H1 (cell line): ENCODE data around the gene TTYH2. TPM values are rescaled to one million over a fixed set of nuclear protein-coding genes. Genes with fewer than 3 reads are reported as not detected.
A peak's percentile ranks its signal among the peaks of the same experiment; 100 is the strongest.

Source experiments
- CTCF ChIA-PET: fragments of 300-600 bp; sonication (Branson Sonifier 250); formaldehyde crosslinking; loops from one replicate; lab custom pipeline; 2021; ENCODE audit not compliant: partially characterized antibody; lab: Charles Lee
- POLR2A ChIA-PET: fragments of 300-600 bp; sonication (Branson Sonifier 250); formaldehyde crosslinking; loops from one replicate; lab custom pipeline; 2021; ENCODE audit warnings: inconsistent platforms; ENCODE audit not compliant: partially characterized antibody; lab: Charles Lee
- DNase-seq, 2 experiments: peaks; one replicate each; pipeline versions ENCODE4 v3.0.0 to v3.0.0-alpha.2; 2010 to 2022; ENCODE audit warnings: low spot score in 2 of 2, low read depth in 1 of 2, mixed read lengths in 1 of 2
- FAIRE-seq: peaks from 2 replicates; lab custom pipeline; 2011; peaks lifted over from hg19 to GRCh38; lab: Jason Lieb, UNC
- H2AFZ ChIP-seq: 2 replicates; pipeline ENCODE4 v1.8.1; 2012; ENCODE audit warnings: low read length, inconsistent platforms
- H2AK5ac ChIP-seq: 2 replicates; pipeline ENCODE4 v1.6.1; 2013; ENCODE audit warnings: low read depth, low read length
- H2BK120ac ChIP-seq: replicated peaks from 2 replicates; pipeline ENCODE3; 2013; ENCODE audit warnings: low read depth, low read length, inconsistent platforms
- H2BK12ac ChIP-seq: 2 replicates; pipeline ENCODE4 v1.6.1; 2013; ENCODE audit warnings: low read depth, low read length
- H2BK15ac ChIP-seq: 2 replicates; pipeline ENCODE4 v1.6.1; 2013; ENCODE audit warnings: low read length
- H2BK20ac ChIP-seq: 2 replicates; pipeline ENCODE4 v1.6.1; 2013; ENCODE audit warnings: low read length
- H2BK5ac ChIP-seq: 2 replicates; pipeline ENCODE4 v1.6.1; 2013; ENCODE audit warnings: low read depth, low read length
- H3K14ac ChIP-seq: 2 replicates; pipeline ENCODE4 v1.6.1; 2013; ENCODE audit warnings: inconsistent platforms; ENCODE audit not compliant: insufficient read length
- H3K18ac ChIP-seq: 2 replicates; pipeline ENCODE4 v1.6.1; 2013; ENCODE audit warnings: low read length; ENCODE audit errors: extremely low read depth
- H3K23ac ChIP-seq: 2 replicates; pipeline ENCODE4 v1.6.1; 2013; ENCODE audit warnings: inconsistent platforms; ENCODE audit not compliant: insufficient read length
- H3K23me2 ChIP-seq: 2 replicates; pipeline ENCODE4 v1.6.1; 2013; ENCODE audit warnings: low read depth, low read length
- H3K27ac ChIP-seq: 2 replicates; pipeline ENCODE4 v1.6.1; 2011; ENCODE audit warnings: low read depth, low read length, inconsistent platforms
- H3K27me3 ChIP-seq, 4 experiments: replicated peaks in 1 of 4; 1 replicate in 1 of 4; 2 replicates in 3 of 4; pipeline versions ENCODE4 v1.6.1 to v1.8.1; 2011 to 2013; ENCODE audit warnings: low read length in 3 of 4, mild to moderate bottlenecking in 3 of 4, inconsistent platforms in 2 of 4, mixed read lengths in 2 of 4, moderate library complexity in 1 of 4; ENCODE audit not compliant: control insufficient read depth in 3 of 4, insufficient read depth in 3 of 4; ENCODE audit errors: extremely low read depth in 1 of 4
- H3K36me3 ChIP-seq, 4 experiments: 2 replicates each; pipeline versions ENCODE4 v1.6.1 to v1.8.1; 2011 to 2013; ENCODE audit warnings: mild to moderate bottlenecking in 4 of 4, low read length in 3 of 4, moderate library complexity in 2 of 4, control low read depth in 1 of 4, inconsistent platforms in 1 of 4; ENCODE audit not compliant: insufficient read depth in 4 of 4, control insufficient read depth in 2 of 4
- H3K4ac ChIP-seq: replicated peaks from 2 replicates; pipeline ENCODE3; 2013; ENCODE audit warnings: low read length, low read depth, mixed read lengths, inconsistent platforms; ENCODE audit not compliant: insufficient read length
- H3K4me1 ChIP-seq, 4 experiments: replicated peaks in 1 of 4; 1 replicate in 1 of 4; 2 replicates in 3 of 4; pipeline versions ENCODE4 v1.6.1 to v1.8.1; 2011 to 2013; ENCODE audit warnings: low read length in 3 of 4, inconsistent platforms in 2 of 4, mixed read lengths in 1 of 4; ENCODE audit not compliant: insufficient read depth in 4 of 4, control insufficient read depth in 3 of 4
- H3K4me2 ChIP-seq, 2 experiments: 2 replicates each; pipeline versions ENCODE4 v1.6.1 to v1.8.1; 2011 to 2013; ENCODE audit warnings: low read depth in 2 of 2, low read length in 2 of 2, control low read depth in 1 of 2, inconsistent platforms in 1 of 2, mild to moderate bottlenecking in 1 of 2; ENCODE audit not compliant: insufficient read depth in 1 of 2
- H3K4me3 ChIP-seq, 4 experiments: fragments of 200-600, 300-600 bp in 1 of 4; sonication (generic), shearing (Covaris generic), sonication (Bioruptor Twin) in 1 of 4; 2 replicates each; pipeline versions ENCODE4 v1.5.1 to v1.8.1; 2011 to 2016; ENCODE audit warnings: low read length in 4 of 4, low read depth in 3 of 4, control low read depth in 2 of 4, inconsistent platforms in 2 of 4, mild to moderate bottlenecking in 2 of 4, mixed read lengths in 1 of 4, moderate library complexity in 1 of 4; ENCODE audit not compliant: insufficient read depth in 2 of 4; ENCODE audit errors: extremely low read depth in 1 of 4
- H3K56ac ChIP-seq: replicated peaks from 2 replicates; pipeline ENCODE3; 2013; ENCODE audit warnings: low read depth, mild to moderate bottlenecking, mixed read lengths, low read length, inconsistent platforms; ENCODE audit not compliant: insufficient read length
- H3K79me1 ChIP-seq: 2 replicates; pipeline ENCODE4 v1.6.1; 2013; ENCODE audit warnings: low read depth, low read length, control low read depth
- H3K79me2 ChIP-seq, 2 experiments: 2 replicates each; pipeline versions ENCODE4 v1.6.1 to v1.8.1; 2012 to 2013; ENCODE audit warnings: low read length in 2 of 2, mild to moderate bottlenecking in 2 of 2, inconsistent platforms in 1 of 2; ENCODE audit not compliant: insufficient read depth in 2 of 2, control insufficient read depth in 1 of 2
- H3K9ac ChIP-seq, 4 experiments: replicated peaks in 1 of 4; 1 replicate in 1 of 4; 2 replicates in 3 of 4; pipeline versions ENCODE4 v1.6.1 to v1.8.1; 2011 to 2013; ENCODE audit warnings: low read depth in 3 of 4, low read length in 3 of 4, control low read depth in 2 of 4, mild to moderate bottlenecking in 2 of 4, moderate library complexity in 2 of 4, inconsistent platforms in 1 of 4; ENCODE audit errors: extremely low read depth in 1 of 4
- H3K9me3 ChIP-seq, 2 experiments: 2 replicates each; pipeline versions ENCODE4 v1.6.1 to v1.8.1; 2012 to 2013; ENCODE audit warnings: mild to moderate bottlenecking in 2 of 2, moderate library complexity in 2 of 2, control low read depth in 1 of 2, inconsistent platforms in 1 of 2, low read depth in 1 of 2, low read length in 1 of 2, mixed read lengths in 1 of 2; ENCODE audit not compliant: insufficient read depth in 2 of 2
- H4K20me1 ChIP-seq, 2 experiments: replicated peaks in 1 of 2; 2 replicates each; pipeline versions ENCODE3 to v1.8.1; 2011 to 2013; ENCODE audit warnings: inconsistent platforms in 2 of 2, low read length in 2 of 2, mild to moderate bottlenecking in 1 of 2; ENCODE audit not compliant: insufficient read depth in 2 of 2, control insufficient read depth in 1 of 2
- H4K5ac ChIP-seq: 2 replicates; pipeline ENCODE4 v1.6.1; 2013; ENCODE audit warnings: low read length, low read depth, mixed read lengths, inconsistent platforms; ENCODE audit not compliant: insufficient read length
- H4K8ac ChIP-seq: 2 replicates; pipeline ENCODE4 v1.8.0; 2013; ENCODE audit warnings: mild to moderate bottlenecking, moderate library complexity, low read length, inconsistent platforms; ENCODE audit not compliant: insufficient read depth; ENCODE audit errors: extremely low read depth
- H4K91ac ChIP-seq: replicated peaks from 2 replicates; pipeline ENCODE3; 2013; ENCODE audit warnings: low read length, mixed read lengths, inconsistent platforms; ENCODE audit not compliant: insufficient read length
- JUND ChIP-seq: IDR thresholded peaks from 2 replicates; pipeline ENCODE4 v1.6.1; 2011; ENCODE audit warnings: mild to moderate bottlenecking, improper control_type of control experiment, low read length
- MAX ChIP-seq: IDR thresholded peaks from 2 replicates; pipeline ENCODE4 v1.6.1; 2012; ENCODE audit warnings: inconsistent platforms
- NANOG ChIP-seq: IDR thresholded peaks from 2 replicates; pipeline ENCODE4 v1.6.1; 2011; ENCODE audit warnings: low read length, low read depth, mild to moderate bottlenecking, inconsistent platforms; ENCODE audit not compliant: insufficient read depth, poor library complexity, severe bottlenecking
- SIX5 ChIP-seq: IDR thresholded peaks from 2 replicates; pipeline ENCODE4 v1.6.1; 2011; ENCODE audit warnings: mild to moderate bottlenecking, low read depth, low read length
- SRF ChIP-seq: IDR thresholded peaks from 2 replicates; pipeline ENCODE4 v1.6.1; 2011; ENCODE audit warnings: mild to moderate bottlenecking, low read depth, low read length, moderate library complexity
- ZNF274 ChIP-seq: IDR thresholded peaks from 2 replicates; pipeline ENCODE4 v1.7.0; 2012; ENCODE audit warnings: low read length, borderline replicate concordance; ENCODE audit errors: extremely low read depth
- WGBS, 2 experiments: shearing (Covaris generic) in 1 of 2; methylation state at CpG; one replicate each; pipeline versions ENCODE4 v1.1.6 to v1.1.7; 2013 to 2015; ENCODE audit warnings: low lambda C conversion rate in 2 of 2, mixed read lengths in 2 of 2, inconsistent platforms in 1 of 2, low coverage in 1 of 2, missing lambda C conversion rate in 1 of 2; ENCODE audit not compliant: insufficient replicate concordance in 2 of 2, insufficient coverage in 1 of 2, insufficient read length in 1 of 2; ENCODE audit errors: extremely low coverage in 1 of 2, missing lambda C conversion rate in 1 of 2; 5-methylcytosine and 5-hydroxymethylcytosine counted together
- polyA plus RNA-seq, 7 experiments: library from polyadenylated mRNA; depleted of rRNA in 3 of 7; stranded (reverse) in 5 of 7; unstranded in 2 of 7; fragments of >200 nt in 5 of 7; fragments of 200-250 nt in 2 of 7; gene quantifications; 1 replicate in 5 of 7; 2 replicates in 1 of 7; 4 replicates in 1 of 7; pipeline versions ENCODE4 v1.2.1 to v1.2.3, GENCODE V29; 2011 to 2013; ENCODE audit warnings: missing spikeins in 2 of 7, mixed read lengths in 2 of 7
- total RNA-seq: library from RNA; stranded (reverse); fragmentation: NEBNext Ultra II Directional; extraction: Animal tissue kit (Norgen Biotek cat#: 25700); gene quantifications from 2 replicates; pipeline ENCODE4 v1.2.1, GENCODE V29; 2021

Gene TTYH2
- total and polyA plus RNA-seq, 2 of the 8 experiments (the other 6 are each of a cell fraction or from before 2014, with no cell fraction given) = 3.2 to 9.2 TPM

GRCh38 chr17:74233937-74234336 is 20.6 kb downstream of the TTYH2 start:
- Histone ChIP-seq H3K9me3 (no peaks in the 10 kb centered on the region), H3K9ac (no peak overlapping the region), H3K27ac (no peak overlapping the region), H3K18ac (no peak overlapping the region; the same call in 1 of the 2 replicates), H4K91ac (no peak overlapping the region), H4K8ac (no peak overlapping the region), H4K5ac (no peak overlapping the region), H3K23me2 (no peaks in the 10 kb centered on the region), H4K20me1 (no peaks in the 10 kb centered on the region), H3K27me3 (no peaks in the 10 kb centered on the region), H2BK20ac (no peak overlapping the region), H3K36me3 (no peaks in the 10 kb centered on the region), H3K4me1 (peaks cover 0 to 3% (median 1%) of the 10 kb centered on the region in 4 experiments; a peak in 3 of 7 replicates), H3K14ac (no peak overlapping the region), H2BK5ac (0 out of 2 replicates have a peak overlapping the region, but pooled peaks have one; percentile 16), H3K56ac (no peak overlapping the region), H2BK12ac (no peak overlapping the region), H3K23ac (no peak overlapping the region), H2BK15ac (no peak overlapping the region), H3K4me2 (no peak overlapping the region), H2AK5ac (no peak overlapping the region), H2BK120ac (no peak overlapping the region), H3K79me2 (no peaks in the 10 kb centered on the region), H3K79me1 (no peaks in the 10 kb centered on the region), H2AFZ (no peak overlapping the region), H3K4me3 (no peak overlapping the region), H3K4ac (no peak overlapping the region)
- CTCF ChIA-PET = interaction anchor here (0.8 to 1.7 kb wide), 4 partner anchors 10 to 146 kb away, joined by 3 to 4 read pairs (median 3); partner anchors contain the start of gene RPL38
- POLR2A ChIA-PET = interaction anchor here (1.0 to 2.2 kb wide), 2 partner anchors 11 to 22 kb away, joined by 6 read pairs; no protein-coding TSS in a partner anchor
- DNase-seq (no peak), FAIRE-seq (no peak)
- WGBS, 2 experiments = 88% methylated on average over 8 of the region's 8 CpGs; no CpG with 5 or more reads in 1 of the 2 experiments
- no peak for TF ChIP-seq JUND
- TF ChIP-seq SRF = no peak
- TF ChIP-seq ZNF274 = no peak
- no peak for TF ChIP-seq MAX
- TF ChIP-seq SIX5 = no peak
- no peak for TF ChIP-seq NANOG
